Hindlimb muscle (tissue), 1 donor: Measurements from ENCODE around the gene CACUL1. TPM values are rescaled to one million over a fixed set of nuclear protein-coding genes. Genes with fewer than 3 reads are reported as not detected.
"Not testable (repeated sequence)": the region's sequence is repeated elsewhere in the genome, so short reads cannot be mapped to it uniquely, and the experiment has no call there.

Experiments
- DNase-seq: peaks from one replicate; pipeline ENCODE4 v3.0.0-alpha.2; 2013
- polyA plus RNA-seq: library from polyadenylated mRNA; unstranded; fragments of 120-200 nt; gene quantifications from one replicate; pipeline ENCODE4 v1.2.1, GENCODE V29; 2013; ENCODE audit not compliant: insufficient read length

The CACUL1 gene
- polyA plus RNA-seq, 1 donor: 25.7 TPM

GRCh38 chr10:118682533-118682932, 72.2 kb downstream of the CACUL1 start:
- no peak for DNase-seq

- DNase-seq: no peak
Measured at GRCh38 chr10:118680197-118680596, 74.6 kb downstream of the CACUL1 start.

DNA sequence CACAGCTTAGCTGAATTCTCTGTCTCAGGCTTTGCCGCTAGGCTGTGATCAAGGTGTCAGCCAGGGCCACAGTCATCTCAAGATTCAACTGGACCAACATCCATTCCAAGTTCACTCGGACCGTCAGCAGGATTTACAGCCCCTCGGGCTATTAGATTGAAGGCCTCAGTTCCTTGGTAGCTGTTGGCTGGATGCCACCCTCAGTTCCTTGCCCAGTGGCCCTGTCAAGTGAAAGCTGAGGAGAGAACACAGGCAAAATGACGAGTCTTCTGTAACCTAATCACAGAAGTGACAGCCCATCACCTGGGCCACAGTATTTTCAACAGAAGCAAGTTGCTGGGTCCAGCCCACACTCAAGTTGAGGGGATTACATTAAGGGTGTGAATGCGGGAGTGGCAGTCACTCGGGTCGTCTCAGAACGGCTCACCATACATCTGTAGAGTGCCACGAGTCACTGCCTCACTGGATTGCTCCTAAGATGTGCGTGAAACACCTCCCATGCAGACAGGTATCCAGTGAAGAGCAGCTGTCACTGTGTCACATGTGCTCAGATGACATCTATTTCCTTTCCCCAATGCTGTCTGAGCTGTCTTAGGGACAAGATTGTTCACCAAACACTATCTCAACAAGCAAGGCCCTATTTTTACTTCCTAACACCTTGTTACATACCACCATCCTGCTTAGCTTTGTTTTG, 80.4 kb downstream of the CACUL1 start:
- no peak for DNase-seq

DNA sequence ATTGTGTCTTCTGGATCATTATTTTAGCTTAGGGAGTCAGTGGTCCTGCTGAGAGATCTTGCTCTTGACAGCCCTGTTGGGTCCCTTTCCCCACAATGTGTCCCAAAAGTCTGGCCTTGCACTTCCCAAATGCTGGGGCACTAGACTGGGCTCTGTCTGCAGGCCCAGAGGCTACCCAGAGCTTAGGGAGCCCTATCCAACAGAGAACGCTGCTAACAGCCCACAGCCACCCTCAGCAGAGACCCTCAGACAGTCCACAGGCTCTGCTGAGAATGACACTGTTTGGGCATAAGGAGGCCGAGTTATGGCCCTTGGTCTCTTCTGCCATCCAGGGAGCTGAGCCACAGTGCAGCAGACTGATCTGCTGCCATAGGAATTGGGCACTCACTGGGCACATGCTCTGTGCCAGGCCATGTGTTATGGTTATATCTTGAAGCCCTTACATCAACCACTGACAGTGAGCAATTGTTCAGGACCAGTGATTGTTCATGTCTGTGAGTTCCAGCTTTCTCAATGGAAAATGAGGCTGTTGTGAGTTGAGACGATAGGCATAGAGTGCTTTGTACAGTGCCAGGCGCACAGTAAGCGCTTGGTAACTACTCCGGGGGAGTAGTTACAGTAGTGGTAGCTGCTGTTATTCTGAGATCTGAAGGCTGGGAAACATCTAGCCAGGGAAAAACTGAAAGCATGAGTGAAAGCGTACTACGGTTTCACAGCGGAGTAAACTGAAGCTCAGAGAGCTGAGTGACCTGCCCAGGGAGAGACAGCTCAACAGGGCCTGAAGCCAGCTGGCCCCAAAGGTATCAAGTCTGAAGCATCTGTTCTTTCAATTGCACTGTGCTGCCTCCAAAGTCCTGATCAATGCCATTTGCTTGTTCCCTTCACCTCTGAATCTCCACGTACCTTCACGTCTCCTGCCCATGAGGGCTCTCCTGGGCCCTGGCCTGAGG, 81.7 kb downstream of the CACUL1 start:
- peak; percentile 36 for DNase-seq

DNA sequence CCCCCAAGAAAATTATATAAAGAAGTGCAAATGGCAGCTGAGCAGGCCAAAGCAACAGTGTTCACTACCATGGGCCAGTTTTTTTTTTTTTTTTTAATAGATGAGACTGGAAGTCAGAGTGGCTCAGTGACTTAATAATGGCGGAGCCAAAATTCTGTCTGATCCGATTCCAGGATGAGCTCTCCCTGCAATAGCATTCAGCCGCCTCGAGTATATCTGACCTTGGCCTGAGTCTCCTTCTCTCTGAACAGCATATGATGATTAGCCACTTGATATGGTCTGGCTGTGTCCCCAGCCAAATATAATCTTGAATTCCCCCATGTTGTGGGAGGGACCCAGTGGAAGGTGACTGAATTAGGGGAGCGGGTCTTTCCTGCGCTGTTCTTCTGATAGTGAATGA, 82.6 kb downstream of the CACUL1 start:
- DNase-seq: no peak

DNA sequence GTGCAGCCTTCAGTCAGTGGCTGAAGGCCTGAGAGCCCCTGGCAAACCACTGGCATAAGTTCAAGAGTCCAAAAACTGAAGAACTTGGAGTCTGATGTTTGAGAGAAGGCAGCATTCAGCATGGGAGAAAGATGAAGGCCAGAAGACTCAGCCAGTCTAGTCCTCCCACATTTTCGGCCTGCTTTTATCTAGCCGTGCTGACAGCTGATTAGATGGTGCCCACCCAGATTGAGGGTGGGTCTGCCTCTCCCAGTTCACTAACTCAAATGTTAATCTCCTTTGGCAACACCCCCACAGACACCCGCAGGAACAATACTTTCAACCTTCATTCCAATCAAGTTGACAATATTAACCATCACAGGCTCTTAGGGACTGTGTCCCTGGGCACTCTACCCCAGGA, 83.5 kb downstream of the CACUL1 start:
- not testable (repeated sequence) for DNase-seq

DNA sequence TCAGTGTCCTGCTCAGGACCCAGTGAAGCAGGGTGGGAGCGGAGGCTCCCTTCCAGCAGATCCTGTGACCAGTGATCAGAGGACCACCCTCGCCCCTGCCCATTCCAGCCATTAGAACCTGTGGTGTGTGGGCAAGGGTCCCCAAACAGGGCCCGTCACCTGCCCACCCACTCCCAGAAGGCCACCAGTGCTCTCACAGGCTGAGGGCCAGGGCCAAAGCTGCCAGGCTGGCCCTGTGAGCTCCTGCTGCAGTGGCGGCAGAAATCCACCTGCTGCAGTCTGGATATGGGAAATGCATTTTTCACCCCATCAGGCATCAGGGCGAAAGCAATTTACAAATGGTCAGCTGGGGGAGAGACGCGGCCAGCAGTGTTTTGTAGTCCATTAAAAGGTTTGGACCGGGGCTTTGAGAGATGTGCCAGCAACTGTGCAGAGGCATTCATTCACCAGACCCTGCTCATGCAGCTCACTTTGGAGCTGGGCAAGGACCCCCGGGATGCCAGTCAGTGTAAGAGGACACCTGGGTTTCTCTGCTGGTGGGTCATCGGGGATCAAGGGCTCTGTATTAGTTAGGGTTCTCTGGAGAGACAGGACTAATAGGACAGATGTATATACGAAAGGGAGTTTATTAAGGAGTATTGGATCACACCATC, 84.2 kb downstream of the CACUL1 start:
- no peak for DNase-seq

DNA sequence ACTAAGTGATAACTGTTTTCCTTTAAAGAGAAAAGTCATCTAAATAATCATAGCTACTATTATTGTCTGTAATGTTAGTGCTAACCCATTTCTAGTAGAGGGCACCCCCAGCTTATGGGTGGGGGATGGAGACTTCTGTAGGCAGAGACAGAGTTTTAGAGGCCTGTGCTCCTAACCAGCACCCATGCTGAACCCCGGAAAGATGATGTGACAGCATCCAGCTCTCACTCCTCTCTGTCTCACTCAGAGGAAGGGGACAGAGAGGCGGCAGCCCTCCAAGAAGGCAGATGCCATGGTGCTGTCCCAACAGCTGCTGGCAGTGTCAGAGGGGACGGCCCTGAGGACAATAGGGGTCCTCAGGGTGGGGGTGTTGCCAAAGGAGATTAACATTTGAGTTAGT, 84.9 kb downstream of the CACUL1 start:
- DNase-seq: no peak

DNA sequence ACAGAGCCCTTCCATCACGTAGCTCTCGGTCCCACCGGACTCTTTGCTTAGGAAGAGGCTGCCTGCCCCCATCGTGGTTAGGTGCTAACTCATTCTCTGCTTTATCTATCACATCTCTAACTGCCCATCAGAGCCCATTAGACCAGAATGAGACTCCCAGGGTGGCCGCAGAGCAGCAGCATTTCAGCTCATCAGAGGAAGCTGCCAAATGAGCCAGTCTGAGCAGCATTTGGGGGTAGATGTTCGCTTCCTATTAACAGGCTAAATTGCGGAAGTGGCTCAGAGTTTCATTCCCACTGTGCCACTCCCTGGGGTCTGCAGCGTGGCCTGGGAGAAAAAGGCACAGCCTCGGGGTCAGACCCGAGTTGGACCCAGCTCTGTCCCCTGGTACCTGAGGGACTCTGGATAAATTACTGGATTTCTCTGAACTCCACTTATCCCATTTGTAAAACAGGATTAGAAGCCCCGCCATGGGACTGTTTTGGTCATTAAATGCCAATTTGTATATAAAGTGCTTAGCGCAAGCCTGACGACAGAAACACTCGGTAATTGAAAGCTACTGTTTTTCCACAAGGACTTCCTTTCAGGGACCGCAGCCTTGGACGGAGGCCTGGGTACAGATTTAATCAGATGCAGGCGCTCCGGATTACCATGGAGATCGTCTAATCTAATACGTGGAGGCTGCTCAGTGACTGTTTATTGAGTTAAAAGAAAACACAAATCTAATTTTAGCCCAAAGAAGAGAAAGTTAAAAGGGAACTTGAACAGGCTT, 85.6 kb downstream of the CACUL1 start:
- peak; percentile 52 for DNase-seq

- no peak for DNase-seq
Measured at GRCh38 chr10:118668228-118668952, 86.4 kb downstream of the CACUL1 start.

DNA sequence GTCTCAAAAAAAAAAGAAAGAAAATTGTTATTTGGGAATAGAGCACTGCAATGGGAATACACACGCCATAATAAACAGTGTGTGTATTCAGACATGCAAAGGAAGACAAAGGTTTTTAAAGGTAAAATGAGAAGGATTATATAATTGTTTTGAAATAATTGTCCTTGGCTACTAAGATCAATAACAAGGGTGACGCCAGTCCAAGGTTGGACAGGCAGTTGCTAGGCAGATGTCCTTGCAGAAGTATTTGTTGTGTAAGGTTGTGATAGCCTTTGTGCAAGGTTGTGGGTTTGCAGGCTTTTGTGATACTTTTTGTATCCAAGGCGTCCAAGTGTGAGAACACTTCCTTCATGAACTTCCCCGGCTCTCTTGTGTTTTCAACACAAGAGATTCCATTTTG, 87.0 kb downstream of the CACUL1 start:
- no peak for DNase-seq

- no peak for DNase-seq
Measured at GRCh38 chr10:118666350-118666749, 88.4 kb downstream of the CACUL1 start.

DNA sequence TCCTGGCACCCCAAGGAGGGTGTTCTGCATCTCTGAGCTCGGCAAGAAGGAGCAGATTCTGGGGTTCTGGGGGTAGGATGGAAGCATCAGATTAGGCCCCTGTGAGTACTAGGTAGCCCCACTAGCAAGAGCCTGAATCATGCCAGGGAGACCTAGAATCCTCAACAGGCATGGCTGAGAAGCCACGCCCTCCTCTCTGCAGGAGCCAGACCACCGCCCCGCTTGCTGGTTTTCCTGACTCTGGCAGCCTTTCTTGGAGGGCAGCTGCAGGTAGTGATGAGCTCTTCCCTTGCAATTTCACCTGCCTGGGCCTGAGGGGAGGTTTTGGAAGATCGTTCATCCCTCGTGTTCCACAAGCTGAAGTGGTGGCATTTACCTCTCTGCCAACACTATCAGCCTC, 90.4 kb downstream of the CACUL1 start:
- DNase-seq: no peak

DNA sequence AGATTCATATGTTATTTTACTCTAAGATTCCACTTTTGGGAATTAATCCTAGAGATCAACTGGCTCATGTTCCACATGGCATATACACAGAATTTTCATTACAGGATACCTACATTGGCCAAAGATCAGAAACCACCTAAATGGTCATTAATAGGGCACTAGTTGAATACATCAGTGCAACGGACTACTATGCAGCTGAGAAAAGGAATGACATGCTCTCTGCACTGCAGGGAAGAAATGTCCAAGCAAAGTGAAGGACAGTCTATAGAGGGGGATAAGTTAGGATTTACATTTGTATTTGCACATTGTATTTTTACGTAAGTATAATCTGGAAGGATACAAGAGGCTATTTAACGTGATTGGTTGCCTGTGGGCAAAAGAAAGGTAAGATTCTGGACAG, 91.6 kb downstream of the CACUL1 start:
- DNase-seq: no peak

- no peak for DNase-seq
Measured at GRCh38 chr10:118662228-118663035, 92.3 kb downstream of the CACUL1 start.

- no peak for DNase-seq
Measured at GRCh38 chr10:118658762-118659161, 96.0 kb downstream of the CACUL1 start.

GRCh38 chr10:118658168-118658567, 96.6 kb downstream of the CACUL1 start:
- DNase-seq: not testable (repeated sequence)

DNA sequence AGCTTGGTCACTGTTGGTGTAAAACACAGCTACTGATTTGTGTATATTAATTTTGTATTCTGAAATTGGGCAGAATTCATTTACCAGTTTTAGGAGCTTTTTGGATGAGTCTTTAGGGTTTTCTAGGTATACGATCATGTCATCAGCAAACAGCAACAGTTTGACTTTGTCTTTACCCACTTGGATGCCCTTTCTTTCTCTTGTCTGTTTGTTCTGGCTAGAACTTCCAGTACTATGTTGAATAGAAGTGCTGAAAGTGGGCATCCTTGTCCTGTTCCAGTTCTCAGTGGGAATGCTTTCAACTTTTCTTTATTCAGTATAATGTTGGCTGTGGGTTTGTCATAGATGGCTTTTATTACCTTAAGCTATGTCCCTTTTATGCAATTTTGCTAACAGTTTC, 109.5 kb downstream of the CACUL1 start:
- not testable (repeated sequence) for DNase-seq

GRCh38 chr10:118642228-118642627, 112.5 kb downstream of the CACUL1 start:
- no peak for DNase-seq

DNA sequence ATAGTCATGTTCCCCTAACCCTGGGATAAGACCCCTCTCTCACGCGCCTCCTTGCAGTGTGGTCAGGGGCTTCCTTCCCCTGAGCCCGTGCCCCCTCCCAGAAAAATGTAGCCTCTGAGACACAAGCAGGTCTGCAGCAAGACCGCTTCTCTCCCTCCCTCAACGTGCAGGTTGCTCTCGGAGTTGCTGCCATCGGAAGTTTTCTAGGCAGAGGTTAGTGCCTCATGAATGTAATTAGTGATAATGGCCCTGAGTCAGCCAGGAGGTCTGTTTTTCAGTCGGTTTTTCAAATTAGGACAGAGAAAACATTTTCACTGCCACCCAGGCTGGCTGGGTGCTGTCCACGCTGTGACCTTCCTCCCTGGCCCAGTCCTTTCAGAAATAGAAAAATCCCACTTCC, 116.1 kb downstream of the CACUL1 start:
- no peak for DNase-seq
